Epithelial cell of proximal tubule (primary cell): ENCODE data around the gene NR2F1. TPM values are rescaled to one million over a fixed set of nuclear protein-coding genes. Genes with fewer than 3 reads are reported as not detected.

Source experiments
- DNase-seq: peaks from one replicate; pipeline ENCODE4 v3.0.0-alpha.2; 2011; ENCODE audit warnings: low read depth
- H3K4me3 ChIP-seq: 2 replicates; pipeline ENCODE4 v1.5.1; 2011; ENCODE audit warnings: low read depth, mild to moderate bottlenecking, low read length
- CTCF ChIP-seq: conservative IDR thresholded peaks from 2 replicates; pipeline ENCODE4 v1.5.1; 2012; ENCODE audit warnings: low read depth, mild to moderate bottlenecking, low read length
- total RNA-seq: library from RNA; depleted of rRNA; stranded (reverse); fragments of >200 nt; gene quantifications from 2 replicates; pipeline ENCODE4 v1.2.3, GENCODE V29; 2015

Gene NR2F1
- total RNA-seq, 1 donor from 2014 or later, result 14.8 TPM

DNA sequence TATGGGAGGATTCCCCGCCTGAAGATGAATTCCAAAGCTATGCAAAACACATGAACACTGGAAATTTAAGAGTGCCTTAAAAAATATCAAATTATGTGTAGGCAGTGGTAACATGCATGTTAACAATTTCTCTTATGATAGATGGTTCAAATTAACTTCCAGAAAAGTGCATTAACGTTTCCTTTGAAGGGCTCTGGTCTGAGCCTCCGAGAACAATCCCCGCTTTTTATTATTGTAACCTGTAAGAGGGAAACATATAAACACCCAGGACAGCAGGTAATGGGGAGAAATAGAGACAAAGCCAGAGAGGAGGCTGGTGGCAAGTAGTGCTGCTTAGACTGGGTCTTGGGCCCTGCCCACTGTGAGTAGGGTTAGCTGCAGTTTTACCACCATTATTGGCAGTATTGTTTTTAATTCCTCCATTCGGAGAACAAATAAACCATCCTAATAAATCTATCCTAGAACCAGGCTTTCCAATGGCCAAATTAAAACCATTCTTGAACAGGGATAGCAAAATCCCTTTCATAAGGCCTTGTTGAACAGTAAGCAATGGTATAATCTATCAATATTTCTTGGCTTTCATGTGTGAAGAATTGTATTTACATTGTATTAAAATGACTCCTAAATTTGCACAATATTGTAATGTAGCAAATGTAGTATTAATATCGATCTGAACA is 6.3 kb downstream of the NR2F1 start:
- no peak for TF ChIP-seq CTCF
- DNase-seq, result no peak
- peak overlapping the region; percentile 47 for H3K4me3 ChIP-seq

- no peak overlapping the region for H3K4me3 ChIP-seq
- no peak for TF ChIP-seq CTCF
Observed at GRCh38 chr5:93589829-93590215, 6.8 kb downstream of the NR2F1 start.

DNA sequence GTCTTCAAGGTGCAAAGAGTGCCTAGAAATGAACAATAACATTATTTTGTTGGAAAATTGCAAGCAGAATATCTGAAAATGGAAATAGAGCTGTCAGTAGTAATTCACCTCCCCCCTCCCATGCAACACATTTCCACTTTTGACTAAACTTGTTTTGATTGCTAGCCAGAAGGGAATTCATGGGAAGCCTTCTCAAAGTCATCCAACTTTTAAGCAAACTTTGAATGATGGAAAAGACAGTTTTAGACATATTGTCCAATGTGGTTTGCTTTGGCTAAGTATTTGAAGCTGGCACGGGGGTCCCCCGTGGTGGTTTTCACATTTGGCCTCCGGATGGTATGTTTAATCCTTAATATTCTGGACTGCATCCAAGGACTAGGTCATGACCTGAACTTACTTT is 7.5 kb downstream of the NR2F1 start:
- no peak for TF ChIP-seq CTCF
- H3K4me3 ChIP-seq, result no peak overlapping the region
- no peak for DNase-seq

More at GRCh38 chr5:93589829-93590215, 6.8 kb downstream of the NR2F1 start:
- no peak for DNase-seq

DNA sequence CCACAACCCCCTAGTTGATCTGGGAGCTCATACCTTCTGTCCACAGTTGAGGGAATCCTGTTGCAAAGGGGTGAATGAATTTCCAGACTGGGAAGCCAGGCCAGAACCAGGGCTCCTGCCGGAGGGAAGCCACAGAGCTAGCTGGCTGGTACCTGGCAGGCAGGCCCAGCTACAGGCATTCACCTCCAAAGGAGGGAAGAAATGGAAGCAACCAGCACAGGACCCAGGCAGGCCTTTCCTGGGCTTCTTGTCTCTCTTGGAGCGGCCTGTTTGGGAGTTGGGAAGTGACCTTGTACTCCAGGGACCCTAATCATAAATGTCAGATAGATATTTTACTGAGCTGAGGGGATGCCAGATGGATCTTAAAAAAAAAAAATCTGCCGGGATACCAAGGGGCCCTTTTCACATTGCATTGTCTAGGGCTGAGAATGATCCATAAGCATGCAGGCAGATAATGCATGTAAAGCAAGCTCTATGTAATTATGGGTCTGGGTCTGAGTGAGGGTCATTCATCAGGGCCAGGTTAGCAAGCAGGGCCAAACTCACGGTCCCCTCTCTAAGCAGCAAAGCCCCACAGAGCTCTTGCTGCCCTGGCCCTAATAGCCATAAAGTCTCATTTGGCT is 8.4 kb downstream of the NR2F1 start:
- TF ChIP-seq CTCF, result no peak
- no peak for DNase-seq
- H3K4me3 ChIP-seq, result no peak overlapping the region

- no peak for DNase-seq
- no peak for TF ChIP-seq CTCF
- no peak overlapping the region for H3K4me3 ChIP-seq
Observed at GRCh38 chr5:93592883-93593282, 9.9 kb downstream of the NR2F1 start.

DNA sequence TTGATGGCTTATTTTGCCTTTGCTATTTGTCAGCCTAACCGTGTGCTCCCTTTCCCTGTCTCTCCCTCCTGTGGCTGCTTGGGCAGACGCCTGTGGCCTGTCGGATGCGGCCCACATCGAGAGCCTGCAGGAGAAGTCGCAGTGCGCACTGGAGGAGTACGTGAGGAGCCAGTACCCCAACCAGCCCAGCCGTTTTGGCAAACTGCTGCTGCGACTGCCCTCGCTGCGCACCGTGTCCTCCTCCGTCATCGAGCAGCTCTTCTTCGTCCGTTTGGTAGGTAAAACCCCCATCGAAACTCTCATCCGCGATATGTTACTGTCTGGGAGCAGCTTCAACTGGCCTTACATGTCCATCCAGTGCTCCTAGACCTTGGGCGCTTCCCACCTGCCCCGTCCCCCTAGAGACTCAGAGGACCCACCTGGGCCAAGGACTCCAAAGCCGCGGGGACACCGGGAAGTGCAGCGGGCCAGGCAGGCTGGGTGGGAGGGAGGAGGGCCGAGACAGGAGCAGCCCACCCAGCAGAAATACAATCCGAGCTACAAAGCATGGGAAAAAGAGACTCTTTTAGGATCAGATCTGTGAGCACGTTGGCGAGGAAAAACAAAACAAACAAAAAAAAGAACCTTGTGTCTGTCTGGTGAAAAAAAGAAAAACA is 10.6 kb downstream of the NR2F1 start:
- TF ChIP-seq CTCF, result no peak
- no peak for DNase-seq
- no peak overlapping the region for H3K4me3 ChIP-seq
